ENCODE measurements around the gene DCLRE1C. TPM values are rescaled to one million over a fixed set of nuclear protein-coding genes. Genes with fewer than 3 reads are reported as not detected.
"Not testable (repeated sequence)": the region's sequence is repeated elsewhere in the genome, so short reads cannot be mapped to it uniquely, and the experiment has no call there.

Gene DCLRE1C
- total RNA-seq, 1 donor from 2014 or later = 11.3 TPM

- intact Hi-C loops (cut with DNase I) = no loop called here
- no peak for DNase-seq
- Histone ChIP-seq H3K9me3 (no peaks in the 10 kb centered on the region), H3K36me3 (no peaks in the 10 kb centered on the region), H3K4me1 (peaks cover 14% of the 10 kb centered on the region), H3K27ac (no peak overlapping the region), H3K4me3 (no peak overlapping the region), H3K27me3 (no peaks in the 10 kb centered on the region)
- ATAC-seq = no peak
- TF ChIP-seq, protein P1, sequence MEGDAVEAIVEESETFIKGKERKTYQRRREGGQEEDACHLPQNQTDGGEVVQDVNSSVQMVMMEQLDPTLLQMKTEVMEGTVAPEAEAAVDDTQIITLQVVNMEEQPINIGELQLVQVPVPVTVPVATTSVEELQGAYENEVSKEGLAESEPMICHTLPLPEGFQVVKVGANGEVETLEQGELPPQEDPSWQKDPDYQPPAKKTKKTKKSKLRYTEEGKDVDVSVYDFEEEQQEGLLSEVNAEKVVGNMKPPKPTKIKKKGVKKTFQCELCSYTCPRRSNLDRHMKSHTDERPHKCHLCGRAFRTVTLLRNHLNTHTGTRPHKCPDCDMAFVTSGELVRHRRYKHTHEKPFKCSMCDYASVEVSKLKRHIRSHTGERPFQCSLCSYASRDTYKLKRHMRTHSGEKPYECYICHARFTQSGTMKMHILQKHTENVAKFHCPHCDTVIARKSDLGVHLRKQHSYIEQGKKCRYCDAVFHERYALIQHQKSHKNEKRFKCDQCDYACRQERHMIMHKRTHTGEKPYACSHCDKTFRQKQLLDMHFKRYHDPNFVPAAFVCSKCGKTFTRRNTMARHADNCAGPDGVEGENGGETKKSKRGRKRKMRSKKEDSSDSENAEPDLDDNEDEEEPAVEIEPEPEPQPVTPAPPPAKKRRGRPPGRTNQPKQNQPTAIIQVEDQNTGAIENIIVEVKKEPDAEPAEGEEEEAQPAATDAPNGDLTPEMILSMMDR (IDR thresholded peaks at IDR 0.05) = no peak
Measured at GRCh38 chr10:14876764-14877163, 77.1 kb downstream of the DCLRE1C start.

GRCh38 chr10:14875941-14876340 lies 78.0 kb downstream of the DCLRE1C start:
- no peaks in the 10 kb centered on the region for H3K9me3 ChIP-seq
- H3K27me3 ChIP-seq = no peaks in the 10 kb centered on the region
- H3K27ac ChIP-seq = no peak overlapping the region
- intact Hi-C loops (cut with DNase I) = no loop called here
- TF ChIP-seq, protein P1 (IDR thresholded peaks at IDR 0.05) = no peak
- H3K36me3 ChIP-seq = no peaks in the 10 kb centered on the region
- DNase-seq (no peak), ATAC-seq (no peak)
- H3K4me1 ChIP-seq = peaks cover 14% of the 10 kb centered on the region
- no peak overlapping the region for H3K4me3 ChIP-seq

- DNase-seq = no peak
- Histone ChIP-seq H3K4me3 (no peak overlapping the region), H3K4me1 (peaks cover 8% of the 10 kb centered on the region), H3K9me3 (no peaks in the 10 kb centered on the region), H3K27ac (no peak overlapping the region), H3K27me3 (no peaks in the 10 kb centered on the region), H3K36me3 (peaks cover 22% of the 10 kb centered on the region)
- no peak for ATAC-seq
- TF ChIP-seq, protein P1 (IDR thresholded peaks at IDR 0.05) = no peak
- intact Hi-C loops (cut with DNase I) = no loop called here
Measured at GRCh38 chr10:14873090-14873760, 80.7 kb downstream of the DCLRE1C start.

GRCh38 chr10:14864871-14865270 lies 89.0 kb downstream of the DCLRE1C start:
- H3K36me3 ChIP-seq = peaks cover 35% of the 10 kb centered on the region
- H3K9me3 ChIP-seq; H3K27me3 ChIP-seq; intact Hi-C loops (cut with DNase I); H3K4me1 ChIP-seq; ATAC-seq; H3K27ac ChIP-seq; DNase-seq; H3K4me3 ChIP-seq: not testable (repeated sequence)

GRCh38 chr10:14864466-14864865 lies 89.4 kb downstream of the DCLRE1C start:
- intact Hi-C loops (cut with DNase I); H3K4me1 ChIP-seq; H3K4me3 ChIP-seq; H3K27ac ChIP-seq; H3K27me3 ChIP-seq; DNase-seq; H3K9me3 ChIP-seq; ATAC-seq: not testable (repeated sequence)
- peaks cover 31% of the 10 kb centered on the region for H3K36me3 ChIP-seq

GRCh38 chr10:14860791-14861190 lies 93.1 kb downstream of the DCLRE1C start:
- no peak overlapping the region for H3K27ac ChIP-seq
- no peak for ATAC-seq

More at GRCh38 chr10:14860791-14861190, 93.1 kb downstream of the DCLRE1C start:
- no peaks in the 10 kb centered on the region for H3K27me3 ChIP-seq
- H3K4me1 ChIP-seq = no peaks in the 10 kb centered on the region
- no peak overlapping the region for H3K4me3 ChIP-seq
- TF ChIP-seq, protein P1 (IDR thresholded peaks at IDR 0.05) = no peak
- H3K36me3 ChIP-seq = peaks cover 23% of the 10 kb centered on the region
- intact Hi-C loops (cut with DNase I) = no loop called here
- no peak for DNase-seq
- no peaks in the 10 kb centered on the region for H3K9me3 ChIP-seq
